Activated CD8-positive, alpha-beta memory T cell treated with anti-CD3 and anti-CD28 coated beads, Interleukin-2, amount 50 U/mL, for 1 hour (primary cell): Measurements from ENCODE around the gene ZNF785.
"Not testable (repeated sequence)": the region's sequence is repeated elsewhere in the genome, so short reads cannot be mapped to it uniquely, and the experiment has no call there.

Experiments
- DNase-seq: peaks from one replicate; pipeline ENCODE4 v3.0.0-alpha.2; 2020; ENCODE audit errors: extremely low read depth

Gene ZNF785

GRCh38 chr16:30585400-30586191, at the start of gene ZNF785:
Gene ZNF785 (minus strand): TSS chr16:30585697. CDS start chr16:30585611, 86 bp downstream.
- peak; percentile 83 for DNase-seq

DNA sequence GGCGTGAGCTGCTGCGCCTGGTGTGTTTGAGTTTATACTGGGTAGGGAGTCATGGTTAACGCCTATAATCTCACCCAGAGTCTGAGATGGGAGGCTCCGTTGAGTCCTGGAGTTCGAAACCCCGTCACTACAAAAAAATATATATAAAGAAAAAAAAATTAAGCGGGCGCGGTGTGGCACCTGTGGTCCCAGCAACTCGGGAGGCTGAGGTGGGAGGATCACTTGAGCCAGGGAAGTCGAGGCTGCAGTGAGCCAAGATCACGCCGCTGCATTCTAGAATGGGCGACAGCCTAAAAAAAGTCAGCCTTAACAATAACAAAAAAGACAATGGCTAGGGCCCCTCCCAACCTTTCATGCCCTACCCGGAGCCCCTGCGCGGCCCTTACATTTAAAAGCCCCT, 48.0 kb upstream of the ZNF785 start:
- DNase-seq: no peak

DNA sequence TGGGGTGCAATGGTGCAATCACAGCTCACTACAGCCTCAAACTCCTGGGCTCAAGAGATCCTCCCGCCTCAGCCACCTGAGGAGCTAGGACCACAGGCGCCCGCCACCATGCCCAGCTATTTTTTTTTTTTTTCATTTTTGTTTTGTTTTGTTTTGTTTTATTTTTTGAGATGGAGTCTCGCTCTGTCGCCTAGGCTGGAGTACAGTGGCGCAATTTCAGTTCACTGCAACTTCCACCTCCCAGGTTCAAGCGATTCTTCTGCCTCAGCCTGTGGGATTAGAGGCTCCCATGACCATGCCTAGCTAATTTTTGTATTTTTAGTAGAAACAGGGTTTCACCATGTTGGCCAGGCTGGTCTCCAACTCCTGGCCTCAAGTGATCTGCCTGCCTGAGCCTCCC, 47.0 kb upstream of the ZNF785 start:
- not testable (repeated sequence) for DNase-seq

DNA sequence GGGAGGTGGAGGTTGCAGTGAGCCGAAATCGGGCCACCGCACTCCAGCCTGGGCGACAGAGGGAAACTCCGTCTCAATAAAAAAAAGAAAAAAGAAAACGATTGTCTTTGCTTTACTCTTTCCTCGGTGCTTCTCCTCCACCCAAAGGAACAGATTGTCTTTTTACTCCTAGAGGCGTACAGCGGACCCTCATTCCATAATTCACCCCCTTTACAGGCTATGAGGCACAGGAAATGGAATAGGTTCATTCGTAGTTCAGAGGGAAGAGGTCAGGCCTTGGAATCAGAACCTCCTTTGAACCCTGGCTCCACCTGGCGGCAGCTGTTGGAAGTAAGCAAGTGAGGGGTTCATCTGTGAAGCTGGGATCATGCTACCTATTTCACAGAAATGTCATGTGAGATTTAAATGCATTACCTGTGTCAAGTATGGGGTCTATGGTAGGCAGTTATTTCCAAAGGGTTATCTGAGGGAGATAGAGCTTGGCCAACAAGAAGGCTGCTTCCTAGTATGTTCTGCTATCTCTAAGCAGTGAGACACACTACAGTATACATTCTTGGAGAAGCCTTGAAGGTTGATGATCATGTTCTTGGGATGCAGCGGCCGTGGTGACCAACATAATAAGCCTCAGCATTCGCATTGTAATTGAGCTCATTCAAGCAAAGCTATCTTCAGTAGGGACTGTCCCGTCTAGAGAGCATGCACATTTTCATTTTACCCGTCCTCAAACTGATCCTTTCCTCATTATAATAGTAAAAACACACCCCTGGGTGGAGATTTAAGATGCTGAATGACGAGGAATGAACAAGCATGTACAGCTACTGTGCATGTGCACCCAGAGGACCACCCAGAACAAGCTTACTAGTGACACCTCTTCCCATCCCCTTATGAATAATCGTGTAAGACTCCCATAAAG, 43.4 kb upstream of the ZNF785 start:
- DNase-seq: no peak

- no peak for DNase-seq
These were observed 40.7 kb upstream of the ZNF785 start for GRCh38 chr16:30626236-30626635.

GRCh38 chr16:30623536-30624283, 38.2 kb upstream of the ZNF785 start:
- no peak for DNase-seq

- DNase-seq: no peak
These were observed 37.0 kb upstream of the ZNF785 start for GRCh38 chr16:30622455-30623032.

DNA sequence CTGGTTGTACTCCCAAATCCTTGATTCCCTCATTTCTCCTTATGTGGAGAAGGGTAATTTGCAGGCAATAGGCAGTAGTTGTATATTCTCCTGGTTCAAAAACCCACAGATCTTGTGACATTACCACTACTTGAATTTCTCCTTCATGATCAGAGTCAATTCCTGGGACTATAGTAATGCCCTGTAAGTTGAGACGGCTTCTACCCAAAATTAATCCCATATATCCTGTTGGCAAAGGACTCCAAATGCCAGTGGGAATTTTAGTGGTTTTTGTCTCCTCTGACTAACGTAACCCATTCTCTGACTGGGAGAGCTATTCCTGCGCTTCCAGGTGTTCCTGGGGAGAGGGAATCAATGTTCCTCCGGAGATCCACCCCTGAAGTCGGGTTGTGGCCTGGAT, 36.3 kb upstream of the ZNF785 start:
- no peak for DNase-seq

GRCh38 chr16:30620169-30620568, 34.7 kb upstream of the ZNF785 start:
- no peak for DNase-seq

GRCh38 chr16:30619638-30620037, 34.1 kb upstream of the ZNF785 start:
- DNase-seq: no peak

DNA sequence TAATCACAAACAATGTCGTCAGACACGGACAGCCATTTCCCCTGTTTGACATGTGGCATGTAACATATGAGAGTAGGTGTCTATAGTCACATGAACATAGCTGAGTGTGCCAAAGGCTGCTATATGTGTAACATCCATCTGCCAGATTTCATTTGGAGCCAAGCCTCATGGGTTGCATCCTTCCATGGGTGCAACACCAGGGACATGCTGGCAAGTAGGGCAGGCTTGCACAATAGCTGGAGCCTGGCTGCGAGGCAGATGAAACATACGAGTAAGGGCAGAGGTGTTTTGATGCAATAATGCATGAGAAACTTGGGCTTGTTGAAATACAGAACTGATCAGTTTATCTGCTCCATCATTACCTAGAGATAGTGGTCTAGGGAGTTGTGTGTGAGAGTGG, 33.7 kb upstream of the ZNF785 start:
- DNase-seq: no peak

GRCh38 chr16:30615358-30616091, 30.0 kb upstream of the ZNF785 start:
- DNase-seq: no peak

GRCh38 chr16:30609926-30610839, 24.7 kb upstream of the ZNF785 start, which contains the start of gene ZNF689:
Gene ZNF689 (minus strand): TSS chr16:30610389. CDS start chr16:30610041, 348 bp downstream.
- peak; percentile 91 for DNase-seq

GRCh38 chr16:30609002-30609925, 23.8 kb upstream of the ZNF785 start:
- no peak for DNase-seq

DNA sequence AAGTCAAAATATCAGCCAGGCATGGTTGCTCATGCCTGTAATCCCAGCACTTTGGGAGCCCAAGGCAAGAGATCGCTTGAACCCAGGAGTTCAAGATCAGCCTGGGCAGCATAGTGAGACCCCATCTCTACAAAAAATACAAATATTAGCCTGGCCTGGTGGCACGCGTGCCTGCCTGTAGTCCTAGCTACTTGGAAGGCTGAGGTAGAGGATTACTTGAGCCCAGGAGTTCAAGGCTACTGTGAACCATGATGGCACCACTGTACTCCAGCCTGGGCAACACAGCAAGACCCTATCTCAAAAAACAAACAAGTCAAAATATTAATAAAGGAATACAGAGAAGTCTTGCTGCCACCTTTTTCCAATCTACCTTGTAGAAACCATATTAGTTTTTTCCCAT, 20.5 kb upstream of the ZNF785 start:
- no peak for DNase-seq

DNA sequence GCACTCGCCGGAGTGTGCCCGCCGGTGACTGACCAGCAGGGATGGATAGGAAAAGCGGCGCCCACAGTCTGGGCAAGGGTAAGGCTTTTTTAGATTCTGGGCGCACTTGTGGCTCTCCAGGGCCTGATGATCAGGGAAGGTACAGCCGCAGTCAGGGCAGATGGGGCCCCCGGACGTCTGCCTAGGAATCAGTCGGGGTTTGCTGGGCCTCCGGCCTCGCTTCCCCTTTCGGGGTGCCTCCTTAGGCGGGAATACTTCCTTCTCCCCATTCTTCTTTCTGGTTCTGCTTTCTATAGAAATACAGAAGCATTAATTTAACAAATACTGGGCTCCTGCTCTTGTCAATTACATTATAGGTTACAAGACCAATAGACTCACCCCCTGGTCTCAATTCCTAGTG, 19.7 kb upstream of the ZNF785 start:
- DNase-seq: no peak

DNA sequence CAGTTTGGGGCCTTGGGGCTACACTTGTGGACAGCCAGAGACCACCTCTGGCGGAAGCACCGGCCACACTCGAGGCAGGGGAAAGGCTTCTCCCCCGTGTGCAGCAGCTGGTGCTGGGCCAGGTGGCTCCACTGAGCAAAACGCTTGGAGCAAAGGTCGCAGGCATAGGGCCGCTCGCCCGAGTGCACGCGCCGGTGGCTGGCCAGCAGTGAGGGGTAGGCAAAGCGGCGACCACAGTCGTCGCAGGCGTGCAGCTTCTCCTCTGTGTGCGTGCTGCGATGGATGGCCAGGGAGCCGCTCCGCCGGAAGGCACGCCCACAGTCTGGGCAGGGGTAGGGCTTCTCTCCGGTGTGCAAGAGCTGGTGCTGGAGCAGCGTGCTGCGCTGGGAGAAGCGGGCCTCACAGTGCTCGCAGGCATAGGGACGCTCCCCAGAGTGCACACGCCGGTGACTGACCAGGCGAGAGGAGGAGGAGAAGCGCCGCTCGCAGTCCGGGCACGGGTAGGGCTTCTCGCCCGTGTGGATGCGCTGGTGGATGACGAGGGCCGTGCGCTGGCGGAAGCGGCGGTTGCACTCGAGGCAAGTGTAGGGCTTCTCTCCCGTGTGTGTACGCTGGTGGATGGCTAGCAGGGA, 18.9 kb upstream of the ZNF785 start:
- no peak for DNase-seq

- DNase-seq: no peak
These were observed 18.4 kb upstream of the ZNF785 start for GRCh38 chr16:30603945-30604315.
